GM19099 (cell line): ENCODE measurements around the gene CDHR3.

Source experiments
- POLR2A ChIP-seq: IDR thresholded peaks from 3 replicates; pipeline ENCODE4 v1.6.1; 2011; ENCODE audit warnings: low read depth; ENCODE audit not compliant: insufficient read length; ENCODE audit errors: extremely low read depth

Gene CDHR3

DNA sequence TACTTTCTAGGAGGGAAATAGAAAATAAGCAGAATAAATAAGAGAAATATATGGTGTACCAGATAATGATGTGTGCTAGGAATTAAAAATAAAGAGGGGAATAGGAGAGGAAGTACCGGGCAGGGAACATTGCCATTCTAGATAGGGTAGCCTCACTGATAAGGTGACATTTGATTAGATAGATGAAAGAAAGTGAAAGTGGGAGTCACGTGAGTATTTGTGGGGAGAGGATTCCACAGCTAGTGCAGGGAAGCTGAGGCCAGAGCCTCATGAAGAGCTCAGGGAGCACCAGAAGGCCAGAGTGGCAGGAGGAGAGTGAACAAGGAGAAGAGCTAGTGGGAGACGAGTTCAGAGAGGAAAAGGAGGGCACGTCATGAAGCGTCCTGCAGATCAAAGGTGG lies 49.1 kb downstream of the CDHR3 start:
- TF ChIP-seq POLR2A, result no peak

DNA sequence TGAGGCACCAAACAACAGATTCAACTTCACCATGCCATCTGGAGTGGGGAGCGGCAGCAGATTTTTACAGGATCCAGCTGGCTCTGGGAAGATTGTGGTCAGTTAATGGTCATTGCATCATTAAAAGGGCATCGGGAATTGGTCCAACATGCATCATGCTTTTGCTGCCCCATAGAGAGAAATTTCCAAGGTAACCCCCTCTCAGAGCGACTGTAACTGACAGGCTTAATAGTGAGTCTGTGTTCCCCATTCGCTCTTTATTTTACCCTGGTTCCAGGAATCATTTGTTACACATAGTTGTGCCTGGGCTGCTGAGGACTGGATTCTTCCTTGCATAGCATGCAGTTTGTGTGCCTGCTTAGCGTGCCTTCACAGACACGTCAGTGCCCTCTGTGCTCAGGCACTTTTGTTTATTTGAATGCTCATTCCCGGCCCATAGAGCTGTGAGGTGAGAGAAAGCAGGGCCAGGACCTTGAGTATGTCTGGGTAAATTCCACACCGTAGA lies 49.9 kb downstream of the CDHR3 start:
- no peak for TF ChIP-seq POLR2A

DNA sequence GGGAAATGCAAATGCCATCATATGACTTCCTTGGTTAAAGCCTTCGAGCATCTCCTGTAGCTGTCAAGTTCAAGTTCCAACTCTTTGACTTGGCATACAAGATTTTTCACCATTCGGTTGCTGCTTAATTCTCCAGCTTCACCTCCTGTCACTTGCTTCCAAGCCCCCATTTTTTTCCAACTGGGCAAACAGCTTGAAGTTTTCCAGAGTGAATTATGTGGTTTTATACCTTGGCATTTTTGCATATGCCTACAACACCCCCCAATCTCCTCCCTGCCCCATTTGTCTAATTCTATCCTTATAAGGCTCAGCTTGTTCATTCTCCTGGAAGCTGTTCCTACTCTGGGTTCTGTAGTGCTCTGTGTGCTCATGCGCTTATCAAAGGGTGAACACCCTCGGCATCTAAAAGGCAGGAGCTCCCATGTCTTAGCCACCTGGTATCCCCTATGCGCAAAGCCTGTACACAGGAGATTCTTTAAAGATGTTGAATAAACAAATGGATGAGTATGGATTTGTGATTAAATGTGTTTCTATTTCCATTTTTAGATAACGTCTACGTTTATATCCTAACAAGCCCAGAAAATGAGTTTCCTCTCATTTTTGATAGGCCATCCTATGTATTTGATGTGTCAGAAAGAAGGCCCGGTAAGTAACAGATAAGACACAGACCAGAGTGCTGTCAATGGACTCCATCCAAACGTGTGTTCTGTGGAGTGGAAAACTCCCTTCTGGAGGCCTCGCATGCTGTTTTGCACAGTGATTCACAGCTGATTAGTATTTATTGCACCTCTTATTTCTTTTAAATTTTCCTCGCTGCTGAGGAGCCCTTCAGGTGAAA lies 52.5 kb downstream of the CDHR3 start:
- no peak for TF ChIP-seq POLR2A

DNA sequence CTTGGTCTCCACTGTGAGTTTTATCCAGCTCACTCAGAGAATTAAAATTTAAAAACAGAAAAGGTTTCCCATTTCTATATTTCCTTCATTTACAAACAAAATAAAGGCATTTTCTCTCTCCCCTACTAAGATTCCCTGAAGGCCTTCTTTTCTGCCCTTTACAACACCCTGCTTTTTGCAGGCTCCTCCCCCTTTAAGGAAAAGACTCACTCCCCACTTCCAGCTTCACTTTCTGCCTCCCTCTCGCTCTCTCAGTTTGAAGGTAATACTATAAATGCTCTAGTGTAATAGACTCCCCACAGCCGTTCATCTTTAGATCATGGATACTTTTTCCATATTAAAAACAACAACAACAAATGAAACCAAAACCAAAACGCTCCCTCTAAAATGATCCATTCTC lies 53.3 kb downstream of the CDHR3 start:
- no peak for TF ChIP-seq POLR2A

DNA sequence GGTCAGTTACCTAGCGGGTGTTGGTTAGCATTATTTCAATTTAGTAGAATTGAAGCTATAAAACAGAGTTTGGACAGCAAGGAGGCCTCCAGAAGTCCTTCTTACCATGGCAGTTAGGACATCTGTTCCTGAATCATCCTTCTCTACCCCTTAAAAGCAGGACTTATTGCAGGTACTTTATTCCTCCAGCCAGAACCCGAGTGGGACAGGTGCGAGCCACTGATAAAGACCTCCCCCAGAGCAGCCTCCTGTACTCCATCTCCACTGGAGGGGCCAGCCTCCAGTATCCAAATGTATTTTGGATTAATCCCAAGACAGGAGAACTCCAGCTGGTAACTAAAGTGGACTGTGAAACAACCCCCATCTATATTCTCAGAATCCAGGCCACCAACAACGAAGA lies 54.6 kb downstream of the CDHR3 start:
- TF ChIP-seq POLR2A, result no peak

DNA sequence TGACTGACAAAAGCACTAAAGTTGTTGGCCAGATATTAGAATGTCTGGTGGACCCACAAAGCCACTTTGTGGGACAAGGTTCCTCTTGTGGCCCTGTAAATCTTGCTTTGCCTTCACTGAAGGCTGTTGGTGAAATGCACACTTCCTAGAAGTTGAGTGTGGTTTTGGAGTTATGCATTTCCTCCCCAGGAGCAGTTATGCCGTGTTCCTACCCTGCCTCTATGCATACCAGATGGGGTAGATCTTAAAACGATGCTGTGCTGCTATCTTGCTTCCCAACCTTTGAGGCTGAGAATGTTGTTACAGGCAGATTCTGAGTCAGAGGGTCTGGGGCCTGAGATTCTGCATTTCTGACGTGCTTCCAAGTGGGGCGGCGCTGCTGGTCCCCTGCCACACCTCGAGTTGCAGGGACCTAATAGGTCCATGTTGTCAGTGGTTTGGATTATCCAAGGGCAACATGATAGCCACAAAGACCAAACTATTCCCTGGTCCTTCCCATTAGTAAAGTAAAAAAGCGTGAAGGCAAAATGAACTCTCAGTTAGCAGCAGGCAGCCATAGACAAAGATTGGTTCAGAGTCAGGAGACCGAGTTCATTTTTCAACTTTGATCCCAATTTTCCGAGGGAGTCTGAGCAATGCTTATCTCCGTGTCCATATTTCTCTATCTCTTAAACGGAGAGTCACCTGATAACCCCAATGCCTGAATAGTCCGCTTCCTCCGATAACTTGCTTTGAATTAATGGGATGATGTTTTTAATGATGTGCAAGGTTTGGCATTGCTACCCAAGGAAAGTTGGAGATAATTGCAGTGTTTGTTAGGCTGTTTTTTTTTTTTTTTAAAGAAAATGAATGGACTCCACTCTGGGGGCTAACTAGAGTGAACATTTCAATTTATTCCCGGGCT lies 55.8 kb downstream of the CDHR3 start:
- TF ChIP-seq POLR2A, result no peak

DNA sequence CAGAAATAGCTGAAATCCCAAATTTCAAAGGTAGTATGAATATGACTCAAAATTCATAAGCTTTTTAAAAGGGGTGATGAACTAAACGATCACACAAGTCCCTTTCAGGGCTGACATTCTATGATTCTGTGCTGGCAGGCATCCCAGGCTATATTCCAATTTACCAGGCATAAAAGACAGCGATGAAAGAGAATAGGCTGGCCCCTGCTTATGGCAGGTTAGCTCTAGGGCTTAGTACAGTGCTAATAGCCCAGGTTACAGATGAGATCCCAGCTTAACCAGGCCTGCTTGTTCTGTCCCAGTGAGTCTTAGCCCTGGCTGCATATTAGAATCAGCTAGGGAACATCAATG lies 56.4 kb downstream of the CDHR3 start:
- TF ChIP-seq POLR2A, result no peak

DNA sequence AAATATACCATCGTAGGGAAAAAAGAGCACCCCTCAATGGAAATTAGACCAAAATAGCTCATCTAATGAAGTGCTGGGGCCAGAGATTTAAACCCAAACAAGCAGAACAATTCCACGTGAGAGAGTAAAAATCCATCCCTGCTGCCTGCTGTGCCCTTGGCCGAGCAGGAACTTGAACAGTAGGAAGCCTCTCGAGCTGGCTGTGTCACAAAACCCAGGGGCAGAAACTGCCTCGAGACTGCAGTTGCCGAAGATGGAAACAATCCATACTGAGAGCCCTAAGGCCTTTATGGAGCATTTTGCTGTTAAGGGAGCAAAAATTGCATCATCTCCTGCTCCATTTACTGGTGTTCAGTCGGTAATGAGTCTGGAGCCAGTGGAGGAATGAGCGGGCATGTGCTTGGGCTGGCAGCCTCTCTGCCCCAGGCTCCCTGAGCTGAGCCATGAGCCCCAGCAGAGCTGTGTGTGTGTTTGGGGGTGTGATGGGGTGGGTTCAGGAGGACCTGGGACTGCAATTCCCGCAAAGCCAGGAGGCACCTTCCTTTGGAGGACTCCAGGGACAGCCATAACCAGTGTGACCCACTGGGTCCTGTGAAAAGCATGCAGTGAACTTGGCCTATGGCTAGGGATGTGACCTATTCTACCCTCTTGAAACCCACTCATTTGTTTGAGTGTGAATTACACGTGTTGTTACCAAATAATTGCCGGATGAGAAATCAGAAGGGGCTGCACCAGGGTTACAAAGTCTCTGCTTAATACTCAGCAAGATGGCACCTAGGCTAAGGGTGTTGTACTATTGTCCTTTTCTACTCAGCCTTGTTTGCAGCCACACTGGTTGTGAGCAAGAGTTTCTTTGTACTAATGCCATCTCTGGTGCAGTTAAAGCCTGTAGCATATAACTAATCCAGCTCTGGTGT lies 58.3 kb downstream of the CDHR3 start:
- no peak for TF ChIP-seq POLR2A

DNA sequence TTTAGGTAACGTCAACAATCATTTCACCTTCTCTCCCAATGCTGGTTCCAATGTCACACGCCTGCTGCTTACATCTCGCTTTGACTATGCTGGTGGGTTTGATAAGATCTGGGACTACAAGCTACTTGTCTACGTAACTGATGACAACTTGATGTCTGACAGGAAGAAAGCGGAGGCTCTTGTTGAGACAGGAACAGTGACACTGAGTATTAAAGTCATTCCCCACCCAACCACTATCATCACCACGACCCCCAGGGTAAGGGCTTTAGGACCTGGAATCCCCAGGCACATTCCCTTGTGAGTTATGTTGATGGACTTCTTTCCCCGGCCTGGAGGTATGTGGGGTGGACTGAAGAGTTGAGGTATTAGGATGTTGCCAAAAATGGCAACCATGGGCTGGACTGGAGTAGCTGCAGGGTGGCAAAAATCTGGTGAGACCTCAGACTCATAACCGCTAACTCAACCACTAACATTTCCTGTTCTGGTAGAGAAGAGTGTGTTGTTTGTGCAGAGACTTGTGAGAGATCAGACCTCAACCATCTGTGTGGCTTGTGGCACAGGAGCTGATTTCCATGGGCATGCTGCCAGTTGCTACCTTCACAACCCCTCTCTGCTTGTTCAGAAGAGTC lies 59.2 kb downstream of the CDHR3 start:
- no peak for TF ChIP-seq POLR2A

DNA sequence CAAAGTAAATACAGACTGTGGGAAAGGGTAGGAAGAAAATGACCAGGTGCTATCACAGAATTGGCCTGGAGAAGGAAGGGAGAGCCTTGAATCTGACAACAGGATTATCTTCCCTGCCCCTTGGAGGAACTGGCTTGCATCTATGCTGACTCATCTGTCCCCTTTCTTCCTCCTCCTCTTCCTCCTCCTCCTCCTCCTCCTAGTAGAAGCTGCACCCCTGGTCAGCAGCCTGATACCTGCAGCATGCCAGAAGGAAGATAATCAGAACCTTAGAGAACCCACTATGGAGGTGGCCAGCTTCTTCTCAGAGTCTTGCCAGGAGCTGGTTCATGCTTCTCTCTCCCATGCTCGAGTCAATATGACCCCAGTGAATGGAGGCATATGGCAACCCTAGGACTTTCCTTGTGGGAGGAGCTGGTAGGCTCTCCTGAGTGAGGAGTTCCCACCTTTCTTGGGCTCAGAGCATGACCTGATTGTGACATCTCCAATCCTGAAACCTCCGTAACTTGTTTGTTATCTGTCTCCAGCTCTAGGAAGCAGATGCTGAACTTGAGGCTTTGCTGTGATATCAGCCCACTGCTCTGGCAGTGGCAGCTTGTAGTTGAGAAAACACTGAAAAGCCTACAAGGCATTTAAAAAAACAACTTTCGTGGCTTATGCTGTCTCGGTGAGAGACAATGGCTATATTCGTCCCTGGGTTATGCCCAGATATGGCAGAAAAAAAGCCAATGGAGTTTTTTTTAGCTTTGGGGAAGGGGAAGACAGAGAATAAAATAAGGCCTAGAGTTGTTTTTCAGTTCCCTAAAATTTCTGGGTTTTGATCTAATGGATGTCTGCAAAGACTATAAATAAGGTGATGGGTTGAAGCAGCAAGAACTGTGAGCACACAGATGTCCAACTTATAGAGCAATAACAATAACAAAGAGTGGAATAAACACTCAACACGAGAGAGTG lies 60.6 kb downstream of the CDHR3 start:
- TF ChIP-seq POLR2A, result no peak

DNA sequence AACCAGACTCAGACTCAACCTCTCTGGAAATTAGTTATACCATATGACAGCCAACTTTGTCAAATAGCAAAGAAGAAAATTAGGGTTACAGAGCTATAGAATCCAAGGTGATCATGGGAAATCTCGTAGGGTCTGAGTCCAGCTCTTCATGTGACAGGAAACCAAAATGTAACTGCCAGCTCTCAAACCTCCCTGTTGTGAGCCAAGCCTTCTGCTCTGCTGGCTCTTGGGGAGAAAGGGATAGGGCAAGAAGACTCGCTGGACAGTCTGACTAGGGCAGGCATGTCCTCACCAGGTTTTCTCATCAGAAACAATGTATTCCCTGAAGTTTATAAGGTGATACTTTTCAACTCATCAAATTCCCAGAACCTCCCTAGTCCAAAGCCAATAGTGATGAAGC lies 63.0 kb downstream of the CDHR3 start:
- no peak for TF ChIP-seq POLR2A

DNA sequence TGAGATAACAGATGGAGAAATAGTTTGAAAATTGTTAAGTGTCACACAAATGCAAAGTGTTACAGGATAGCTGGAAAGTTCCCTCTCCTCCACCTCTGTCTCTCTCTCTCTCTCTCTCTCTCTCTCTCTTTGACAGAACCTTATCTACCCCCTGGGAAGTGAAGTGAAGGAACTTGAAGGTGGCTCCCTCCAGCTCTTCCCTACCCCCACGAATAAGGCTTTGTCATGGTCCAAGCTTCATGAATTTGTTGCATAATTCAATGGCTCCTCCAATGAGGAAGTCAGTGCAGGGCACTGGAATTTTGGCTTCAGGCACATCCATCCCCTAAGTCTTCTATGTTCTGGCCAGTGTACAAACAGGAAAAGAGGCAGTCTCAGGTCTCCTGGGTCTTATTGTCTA lies 66.4 kb downstream of the CDHR3 start:
- TF ChIP-seq POLR2A, result no peak

DNA sequence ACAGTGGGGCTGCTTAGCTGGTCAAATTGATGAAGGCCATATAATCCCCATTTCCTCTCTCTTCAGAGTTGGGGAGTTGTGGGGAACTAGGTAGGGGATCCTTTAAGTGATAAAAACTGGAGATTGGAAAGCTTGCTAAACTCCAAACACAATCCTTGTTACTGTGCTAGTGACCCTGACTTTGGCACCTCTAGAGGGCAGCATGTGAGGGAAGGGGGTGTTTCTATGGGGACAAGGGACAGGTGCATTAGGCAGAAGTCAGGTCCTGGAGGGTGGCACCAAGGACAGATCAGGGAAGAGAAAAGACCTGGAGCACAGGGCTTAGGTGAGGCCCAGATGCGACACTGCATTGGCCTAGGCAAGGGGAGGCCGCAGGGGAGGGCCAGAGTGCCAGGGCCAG lies 66.9 kb downstream of the CDHR3 start:
- TF ChIP-seq POLR2A, result no peak
